Endothelial cell of hepatic sinusoid (primary cell): ENCODE results near the gene SYCP2.

ENCODE experiments used
- in situ Hi-C: cut with HindIII; loops from 2 replicates; pipeline ENCODE4 v1.10.0; 2017; ENCODE audit warnings: low sequenced_read_pairs

The SYCP2 gene

GRCh38 chr20:59823491-59824259, 109.8 kb downstream of the SYCP2 start:
- in situ Hi-C loops: no loop called here

GRCh38 chr20:59823030-59823423, 110.4 kb downstream of the SYCP2 start:
- in situ Hi-C loops: no loop called here

- in situ Hi-C loops: no loop called here
Measured at GRCh38 chr20:59822291-59823029, 111.0 kb downstream of the SYCP2 start.

GRCh38 chr20:59821788-59822187, 111.6 kb downstream of the SYCP2 start:
- in situ Hi-C loops: no loop called here

- in situ Hi-C loops: no loop called here
Measured at GRCh38 chr20:59821201-59821600, 112.2 kb downstream of the SYCP2 start.

GRCh38 chr20:59820204-59821041, 113.0 kb downstream of the SYCP2 start:
- in situ Hi-C loops: no loop called here

GRCh38 chr20:59819496-59820203, 113.8 kb downstream of the SYCP2 start:
- in situ Hi-C loops: no loop called here

- in situ Hi-C loops: no loop called here
Measured at GRCh38 chr20:59818911-59819310, 114.5 kb downstream of the SYCP2 start.

- in situ Hi-C loops: no loop called here
Measured at GRCh38 chr20:59817846-59818615, 115.4 kb downstream of the SYCP2 start.

GRCh38 chr20:59817406-59817805, 116.0 kb downstream of the SYCP2 start:
- in situ Hi-C loops: no loop called here

- in situ Hi-C loops: no loop called here
Measured at GRCh38 chr20:59816146-59816738, 117.2 kb downstream of the SYCP2 start.

GRCh38 chr20:59814840-59815340, 118.5 kb downstream of the SYCP2 start:
- in situ Hi-C loops: no loop called here

- in situ Hi-C loops: no loop called here
Measured at GRCh38 chr20:59813948-59814839, 119.2 kb downstream of the SYCP2 start.
